Keratinocyte (primary cell): ENCODE data around the gene STOML3. TPM values are rescaled to one million over a fixed set of nuclear protein-coding genes. Genes with fewer than 3 reads are reported as not detected.

Experiments used
- DNase-seq: peaks from one replicate; pipeline ENCODE4 v3.0.0-alpha.2; 2011; ENCODE audit warnings: low read depth, missing footprints, low spot score
- FAIRE-seq: peaks from 2 replicates; lab custom pipeline; 2011; peaks lifted over from hg19 to GRCh38; lab: Jason Lieb, UNC
- H2AFZ ChIP-seq: 2 replicates; pipeline ENCODE4 v1.6.0; 2012; ENCODE audit warnings: low read length, control low read depth, inconsistent platforms; ENCODE audit not compliant: control insufficient read depth
- H3K27ac ChIP-seq: 2 replicates; pipeline ENCODE4 v1.5.1; 2011; ENCODE audit warnings: low read length; ENCODE audit not compliant: control insufficient read depth, insufficient read depth
- H3K27me3 ChIP-seq: 3 replicates; pipeline ENCODE4 v1.6.0; 2011; ENCODE audit warnings: low read length; ENCODE audit not compliant: control insufficient read depth, insufficient read depth; ENCODE audit errors: extremely low read depth
- H3K36me3 ChIP-seq, 2 experiments: 2 replicates in 1 of 2; 3 replicates in 1 of 2; pipeline ENCODE4 v1.5.1; 2011; ENCODE audit warnings: low read length in 2 of 2, mild to moderate bottlenecking in 1 of 2; ENCODE audit not compliant: control insufficient read depth in 2 of 2, insufficient read depth in 2 of 2; ENCODE audit errors: extremely low read depth in 1 of 2
- H3K4me1 ChIP-seq: 3 replicates; pipeline ENCODE4 v1.5.1; 2011; ENCODE audit warnings: low read length; ENCODE audit not compliant: control insufficient read depth, insufficient read depth; ENCODE audit errors: extremely low read depth
- H3K4me2 ChIP-seq: 3 replicates; pipeline ENCODE4 v1.6.0; 2011; ENCODE audit warnings: low read depth, low read length; ENCODE audit not compliant: control insufficient read depth, insufficient read depth; ENCODE audit errors: extremely low read depth
- H3K4me3 ChIP-seq, 3 experiments: fragments of 200-600 bp in 1 of 3; sonication (generic) in 1 of 3; 2 replicates in 2 of 3; 3 replicates in 1 of 3; pipeline ENCODE4 v1.5.1; 2011 to 2016; ENCODE audit warnings: low read length in 3 of 3, mild to moderate bottlenecking in 3 of 3, control low read depth in 2 of 3, inconsistent platforms in 1 of 3, low read depth in 1 of 3, mixed read lengths in 1 of 3, mixed run types in 1 of 3, moderate library complexity in 1 of 3; ENCODE audit not compliant: control insufficient read depth in 2 of 3, insufficient read depth in 2 of 3; ENCODE audit errors: extremely low read depth in 1 of 3
- H3K79me2 ChIP-seq: 2 replicates; pipeline ENCODE4 v1.6.0; 2012; ENCODE audit warnings: low read length; ENCODE audit not compliant: control insufficient read depth, insufficient read depth
- H3K9ac ChIP-seq: 3 replicates; pipeline ENCODE4 v1.6.0; 2011; ENCODE audit warnings: low read length; ENCODE audit not compliant: control insufficient read depth, insufficient read depth; ENCODE audit errors: extremely low read depth
- H3K9me1 ChIP-seq: 3 replicates; pipeline ENCODE4 v1.6.0; 2011; ENCODE audit warnings: low read length; ENCODE audit not compliant: control insufficient read depth, insufficient read depth; ENCODE audit errors: extremely low read depth
- H3K9me3 ChIP-seq: 2 replicates; pipeline ENCODE4 v1.5.1; 2012; ENCODE audit warnings: low read depth, low read length; ENCODE audit not compliant: control insufficient read depth
- H4K20me1 ChIP-seq: 3 replicates; pipeline ENCODE4 v1.6.0; 2011; ENCODE audit warnings: low read length; ENCODE audit not compliant: control insufficient read depth, insufficient read depth; ENCODE audit errors: extremely low read depth
- CTCF ChIP-seq, 3 experiments: IDR thresholded peaks in 1 of 3; conservative IDR thresholded peaks in 1 of 3; optimal IDR thresholded peaks in 1 of 3; 2 replicates in 2 of 3; 3 replicates in 1 of 3; pipeline versions ENCODE3 to v1.5.1; 2011; ENCODE audit warnings: low read length in 3 of 3, mild to moderate bottlenecking in 3 of 3, moderate library complexity in 2 of 3, control low read depth in 1 of 3, inconsistent platforms in 1 of 3; ENCODE audit not compliant: insufficient read depth in 2 of 3; ENCODE audit errors: extremely low read depth in 1 of 3
- EZH2 ChIP-seq: IDR thresholded peaks from one replicate; pipeline ENCODE4 v1.6.1; 2012; ENCODE audit warnings: inconsistent platforms, mild to moderate bottlenecking, low read length, moderate library complexity
- dilution Hi-C: fragments of 300-500 bp; cut with MboI; formaldehyde crosslinking; loops from one replicate; pipeline ENCODE4 v1.7.0; 2020; ENCODE audit warnings: low sequenced_read_pairs; ENCODE audit not compliant: extremely low pct_ligation_motif_present
- polyA plus RNA-seq, 5 experiments: library from polyadenylated mRNA; depleted of rRNA in 3 of 5; stranded (reverse) in 3 of 5; stranded (forward) in 1 of 5; unstranded in 1 of 5; fragments of >200 nt; gene quantifications; 1 replicate in 1 of 5; 2 replicates in 3 of 5; 3 replicates in 1 of 5; pipeline versions ENCODE4 v1.2.1 to v1.2.3, GENCODE V29; 2011 to 2012; ENCODE audit warnings: missing spikeins in 2 of 5, low read depth in 1 of 5, low replicate concordance in 1 of 5

The STOML3 gene
- polyA plus RNA-seq, 1 donor (not counting 4 experiments of a cell fraction or from before 2014, with no cell fraction given), result not detected

GRCh38 chr13:38947054-38947453 is 43.6 kb downstream of the STOML3 start:
- Histone ChIP-seq H3K27me3 (no peaks in the 10 kb centered on the region), H2AFZ (no peak overlapping the region), H4K20me1 (no peaks in the 10 kb centered on the region), H3K9me1 (no peaks in the 10 kb centered on the region), H3K79me2 (no peaks in the 10 kb centered on the region), H3K4me3 (no peak overlapping the region), H3K27ac (no peak overlapping the region), H3K9ac (no peak overlapping the region), H3K4me2 (no peak overlapping the region), H3K36me3 (no peaks in the 10 kb centered on the region), H3K4me1 (no peaks in the 10 kb centered on the region), H3K9me3 (no peaks in the 10 kb centered on the region)
- DNase-seq (no peak), FAIRE-seq (no peak)
- dilution Hi-C loops, result no loop called here
- TF ChIP-seq EZH2 (no peak), CTCF (optimal IDR thresholded peaks at IDR 0.05 in 1 of 3, IDR thresholded peaks at IDR 0.05 in 1 of 3, conservative IDR thresholded peaks at IDR 0.05 in 1 of 3; ENCODE audit: extremely low read depth in 1 of 3, insufficient read depth in 2 of 3, low read length in 3 of 3) (no peak)

- Histone ChIP-seq H3K27ac (no peak overlapping the region), H2AFZ (no peak overlapping the region), H3K4me1 (no peaks in the 10 kb centered on the region), H3K36me3 (no peaks in the 10 kb centered on the region), H4K20me1 (no peaks in the 10 kb centered on the region), H3K9me3 (no peaks in the 10 kb centered on the region), H3K27me3 (no peaks in the 10 kb centered on the region), H3K9ac (no peak overlapping the region), H3K4me3 (no peak overlapping the region), H3K4me2 (no peak overlapping the region), H3K79me2 (no peaks in the 10 kb centered on the region), H3K9me1 (no peaks in the 10 kb centered on the region)
- dilution Hi-C loops, result no loop called here
- DNase-seq, result no peak
- no peak for FAIRE-seq
- TF ChIP-seq EZH2 (no peak), CTCF (optimal IDR thresholded peaks at IDR 0.05 in 1 of 3, IDR thresholded peaks at IDR 0.05 in 1 of 3, conservative IDR thresholded peaks at IDR 0.05 in 1 of 3; ENCODE audit: extremely low read depth in 1 of 3, insufficient read depth in 2 of 3, low read length in 3 of 3) (no peak)
Observed at GRCh38 chr13:38944219-38944618, 46.4 kb downstream of the STOML3 start.
